WTC11 (cell line): ENCODE measurements around the gene SBNO1. TPM values are rescaled to one million over a fixed set of nuclear protein-coding genes. Genes with fewer than 3 reads are reported as not detected.

Experiments
- ATAC-seq: fragments of 200-7000 bp; cut with Tn5 transposase; 2 replicates; pipeline ENCODE4 v1.10.0; 2021; ENCODE audit warnings: mild to moderate bottlenecking, moderate library complexity
- CTCF ChIA-PET: fragments of 300-600 bp; sonication (Branson Sonifier 250); formaldehyde crosslinking; loops from one replicate; lab custom pipeline; 2021; ENCODE audit warnings: antibody characterized with exemption; lab: Charles Lee
- POLR2A ChIA-PET: fragments of 350-600 bp; sonication (Branson Sonifier 250); formaldehyde crosslinking; loops from one replicate; lab custom pipeline; 2021; ENCODE audit warnings: antibody characterized with exemption; lab: Charles Lee
- DNase-seq: peaks from one replicate; pipeline ENCODE4 v3.0.0; 2021; ENCODE audit warnings: low spot score
- H3K27ac Mint-ChIP-seq: 2 replicates; pipeline ENCODE4 v1.8.0; 2021; ENCODE audit warnings: mixed read lengths
- H3K27me3 Mint-ChIP-seq: 2 replicates; pipeline ENCODE4 v1.8.0; 2021; ENCODE audit warnings: low read depth, mild to moderate bottlenecking, moderate library complexity, mixed read lengths
- H3K36me3 Mint-ChIP-seq: 2 replicates; pipeline ENCODE4 v1.8.0; 2021; ENCODE audit warnings: mixed read lengths
- H3K4me1 Mint-ChIP-seq: 2 replicates; pipeline ENCODE4 v1.8.0; 2022; ENCODE audit warnings: mixed read lengths
- H3K4me3 Mint-ChIP-seq: 2 replicates; pipeline ENCODE4 v1.8.0; 2021; ENCODE audit warnings: mild to moderate bottlenecking, moderate library complexity, mixed read lengths
- H3K9me3 Mint-ChIP-seq: 2 replicates; pipeline ENCODE4 v1.8.0; 2021; ENCODE audit warnings: mixed read lengths
- ATF2 ChIP-seq: sonication (generic); formaldehyde crosslinking; IDR thresholded peaks from 2 replicates; pipeline ENCODE4 v1.8.1; 2022; ENCODE audit warnings: low read depth, missing genetic modification reagents, borderline replicate concordance
- ATF3 ChIP-seq: sonication (generic); formaldehyde crosslinking; conservative IDR thresholded peaks from 2 replicates; pipeline ENCODE4 v1.8.1; 2022; ENCODE audit warnings: mild to moderate bottlenecking, missing genetic modification reagents
- E2F4 ChIP-seq: sonication (generic); formaldehyde crosslinking; IDR thresholded peaks from 2 replicates; pipeline ENCODE4 v1.8.1; 2022; ENCODE audit warnings: low read depth, mild to moderate bottlenecking, moderate library complexity, missing genetic modification reagents, borderline replicate concordance
- ELF4 ChIP-seq: sonication (generic); formaldehyde crosslinking; IDR thresholded peaks from 2 replicates; pipeline ENCODE4 v1.8.1; 2022; ENCODE audit warnings: low read depth, mild to moderate bottlenecking, moderate library complexity, missing genetic modification reagents
- MXD4 ChIP-seq: fragments of 250-450 bp; sonication (Bioruptor Pico); IDR thresholded peaks from 2 replicates; pipeline ENCODE4 v1.8.0; 2021; ENCODE audit warnings: mild to moderate bottlenecking, moderate library complexity, borderline replicate concordance
- TCF7 ChIP-seq: sonication (generic); formaldehyde crosslinking; IDR thresholded peaks from 2 replicates; pipeline ENCODE4 v1.8.0; 2022; ENCODE audit warnings: mild to moderate bottlenecking, low read depth, missing genetic modification reagents, moderate library complexity
- ZNF232 ChIP-seq: sonication (generic); formaldehyde crosslinking; IDR thresholded peaks from 2 replicates; pipeline ENCODE4 v1.8.0; 2022; ENCODE audit warnings: mild to moderate bottlenecking, missing genetic modification reagents
- ZNF416 ChIP-seq: fragments of 250-450 bp; sonication (Bioruptor Pico); IDR thresholded peaks from 2 replicates; pipeline ENCODE4 v1.9.0; 2021; ENCODE audit warnings: mild to moderate bottlenecking, inconsistent platforms
- total RNA-seq: library from RNA; stranded (reverse); gene quantifications from 3 replicates; pipeline ENCODE4 v1.2.3, GENCODE V29; 2021
- TF ChIP-seq, protein P1 (sequence below): fragments of 250-450 bp; sonication (Bioruptor Pico); IDR thresholded peaks from 2 replicates; pipeline ENCODE4 v1.9.0; 2021; ENCODE audit warnings: mild to moderate bottlenecking, borderline replicate concordance
- TF ChIP-seq, protein P2 (sequence below): sonication (generic); formaldehyde crosslinking; IDR thresholded peaks from 2 replicates; pipeline ENCODE4 v1.8.0; 2023; ENCODE audit warnings: mild to moderate bottlenecking, missing genetic modification reagents
- TF ChIP-seq, protein P3 (sequence below): sonication (generic); formaldehyde crosslinking; IDR thresholded peaks from 2 replicates; pipeline ENCODE4 v1.8.0; 2022; ENCODE audit warnings: mild to moderate bottlenecking, missing genetic modification reagents

The SBNO1 gene
- total RNA-seq, 1 experiment from 2014 or later: 52.2 TPM

- Mint-ChIP-seq H3K36me3 (peaks cover 61% of the 10 kb centered on the region), H3K27me3 (no peaks in the 10 kb centered on the region), H3K27ac (0 out of 2 replicates have a peak overlapping the region, but pooled peaks have one; percentile 74), H3K4me1 (peaks cover 14% of the 10 kb centered on the region), H3K9me3 (peaks cover 30% of the 10 kb centered on the region), H3K4me3 (no peak overlapping the region)
- TF ChIP-seq ELF4 (CRISPR knock-in tag) (no peak), ZNF232 (CRISPR knock-in tag) (no peak), TCF7 (CRISPR knock-in tag) (no peak), ATF3 (CRISPR knock-in tag) (no peak), ZNF416 (CRISPR knock-in tag) (no peak), MXD4 (CRISPR knock-in tag) (no peak), E2F4 (no peak), ATF2 (no peak)
- TF ChIP-seq, protein P1, sequence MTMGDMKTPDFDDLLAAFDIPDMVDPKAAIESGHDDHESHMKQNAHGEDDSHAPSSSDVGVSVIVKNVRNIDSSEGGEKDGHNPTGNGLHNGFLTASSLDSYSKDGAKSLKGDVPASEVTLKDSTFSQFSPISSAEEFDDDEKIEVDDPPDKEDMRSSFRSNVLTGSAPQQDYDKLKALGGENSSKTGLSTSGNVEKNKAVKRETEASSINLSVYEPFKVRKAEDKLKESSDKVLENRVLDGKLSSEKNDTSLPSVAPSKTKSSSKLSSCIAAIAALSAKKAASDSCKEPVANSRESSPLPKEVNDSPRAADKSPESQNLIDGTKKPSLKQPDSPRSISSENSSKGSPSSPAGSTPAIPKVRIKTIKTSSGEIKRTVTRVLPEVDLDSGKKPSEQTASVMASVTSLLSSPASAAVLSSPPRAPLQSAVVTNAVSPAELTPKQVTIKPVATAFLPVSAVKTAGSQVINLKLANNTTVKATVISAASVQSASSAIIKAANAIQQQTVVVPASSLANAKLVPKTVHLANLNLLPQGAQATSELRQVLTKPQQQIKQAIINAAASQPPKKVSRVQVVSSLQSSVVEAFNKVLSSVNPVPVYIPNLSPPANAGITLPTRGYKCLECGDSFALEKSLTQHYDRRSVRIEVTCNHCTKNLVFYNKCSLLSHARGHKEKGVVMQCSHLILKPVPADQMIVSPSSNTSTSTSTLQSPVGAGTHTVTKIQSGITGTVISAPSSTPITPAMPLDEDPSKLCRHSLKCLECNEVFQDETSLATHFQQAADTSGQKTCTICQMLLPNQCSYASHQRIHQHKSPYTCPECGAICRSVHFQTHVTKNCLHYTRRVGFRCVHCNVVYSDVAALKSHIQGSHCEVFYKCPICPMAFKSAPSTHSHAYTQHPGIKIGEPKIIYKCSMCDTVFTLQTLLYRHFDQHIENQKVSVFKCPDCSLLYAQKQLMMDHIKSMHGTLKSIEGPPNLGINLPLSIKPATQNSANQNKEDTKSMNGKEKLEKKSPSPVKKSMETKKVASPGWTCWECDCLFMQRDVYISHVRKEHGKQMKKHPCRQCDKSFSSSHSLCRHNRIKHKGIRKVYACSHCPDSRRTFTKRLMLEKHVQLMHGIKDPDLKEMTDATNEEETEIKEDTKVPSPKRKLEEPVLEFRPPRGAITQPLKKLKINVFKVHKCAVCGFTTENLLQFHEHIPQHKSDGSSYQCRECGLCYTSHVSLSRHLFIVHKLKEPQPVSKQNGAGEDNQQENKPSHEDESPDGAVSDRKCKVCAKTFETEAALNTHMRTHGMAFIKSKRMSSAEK (CRISPR knock-in tag): no peak
- TF ChIP-seq, protein P2, sequence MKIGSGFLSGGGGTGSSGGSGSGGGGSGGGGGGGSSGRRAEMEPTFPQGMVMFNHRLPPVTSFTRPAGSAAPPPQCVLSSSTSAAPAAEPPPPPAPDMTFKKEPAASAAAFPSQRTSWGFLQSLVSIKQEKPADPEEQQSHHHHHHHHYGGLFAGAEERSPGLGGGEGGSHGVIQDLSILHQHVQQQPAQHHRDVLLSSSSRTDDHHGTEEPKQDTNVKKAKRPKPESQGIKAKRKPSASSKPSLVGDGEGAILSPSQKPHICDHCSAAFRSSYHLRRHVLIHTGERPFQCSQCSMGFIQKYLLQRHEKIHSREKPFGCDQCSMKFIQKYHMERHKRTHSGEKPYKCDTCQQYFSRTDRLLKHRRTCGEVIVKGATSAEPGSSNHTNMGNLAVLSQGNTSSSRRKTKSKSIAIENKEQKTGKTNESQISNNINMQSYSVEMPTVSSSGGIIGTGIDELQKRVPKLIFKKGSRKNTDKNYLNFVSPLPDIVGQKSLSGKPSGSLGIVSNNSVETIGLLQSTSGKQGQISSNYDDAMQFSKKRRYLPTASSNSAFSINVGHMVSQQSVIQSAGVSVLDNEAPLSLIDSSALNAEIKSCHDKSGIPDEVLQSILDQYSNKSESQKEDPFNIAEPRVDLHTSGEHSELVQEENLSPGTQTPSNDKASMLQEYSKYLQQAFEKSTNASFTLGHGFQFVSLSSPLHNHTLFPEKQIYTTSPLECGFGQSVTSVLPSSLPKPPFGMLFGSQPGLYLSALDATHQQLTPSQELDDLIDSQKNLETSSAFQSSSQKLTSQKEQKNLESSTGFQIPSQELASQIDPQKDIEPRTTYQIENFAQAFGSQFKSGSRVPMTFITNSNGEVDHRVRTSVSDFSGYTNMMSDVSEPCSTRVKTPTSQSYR: no peak
- TF ChIP-seq, protein P3, sequence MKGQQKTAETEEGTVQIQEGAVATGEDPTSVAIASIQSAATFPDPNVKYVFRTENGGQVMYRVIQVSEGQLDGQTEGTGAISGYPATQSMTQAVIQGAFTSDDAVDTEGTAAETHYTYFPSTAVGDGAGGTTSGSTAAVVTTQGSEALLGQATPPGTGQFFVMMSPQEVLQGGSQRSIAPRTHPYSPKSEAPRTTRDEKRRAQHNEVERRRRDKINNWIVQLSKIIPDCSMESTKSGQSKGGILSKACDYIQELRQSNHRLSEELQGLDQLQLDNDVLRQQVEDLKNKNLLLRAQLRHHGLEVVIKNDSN (CRISPR knock-in tag): no peak
- POLR2A ChIA-PET: interaction anchor here (0.9 kb wide), 1 partner anchor 19 kb away, joined by 4 read pairs; the partner anchor contains the start of gene MPHOSPH9
- CTCF ChIA-PET: interaction anchor here (0.8 to 2.1 kb wide), 5 partner anchors 10 to 330 kb away, joined by 3 to 8 read pairs (median 3); partner anchors contain the start of genes MPHOSPH9 and SBNO1
- no peak for DNase-seq
- no peak for ATAC-seq
Observed at GRCh38 chr12:123251403-123252076, 113.1 kb downstream of the SBNO1 start.
